ENCODE data around the gene PARS2.

GRCh38 chr1:54711536-54711935 is 52.8 kb downstream of the PARS2 start:
- TF ChIP-seq, protein P1, sequence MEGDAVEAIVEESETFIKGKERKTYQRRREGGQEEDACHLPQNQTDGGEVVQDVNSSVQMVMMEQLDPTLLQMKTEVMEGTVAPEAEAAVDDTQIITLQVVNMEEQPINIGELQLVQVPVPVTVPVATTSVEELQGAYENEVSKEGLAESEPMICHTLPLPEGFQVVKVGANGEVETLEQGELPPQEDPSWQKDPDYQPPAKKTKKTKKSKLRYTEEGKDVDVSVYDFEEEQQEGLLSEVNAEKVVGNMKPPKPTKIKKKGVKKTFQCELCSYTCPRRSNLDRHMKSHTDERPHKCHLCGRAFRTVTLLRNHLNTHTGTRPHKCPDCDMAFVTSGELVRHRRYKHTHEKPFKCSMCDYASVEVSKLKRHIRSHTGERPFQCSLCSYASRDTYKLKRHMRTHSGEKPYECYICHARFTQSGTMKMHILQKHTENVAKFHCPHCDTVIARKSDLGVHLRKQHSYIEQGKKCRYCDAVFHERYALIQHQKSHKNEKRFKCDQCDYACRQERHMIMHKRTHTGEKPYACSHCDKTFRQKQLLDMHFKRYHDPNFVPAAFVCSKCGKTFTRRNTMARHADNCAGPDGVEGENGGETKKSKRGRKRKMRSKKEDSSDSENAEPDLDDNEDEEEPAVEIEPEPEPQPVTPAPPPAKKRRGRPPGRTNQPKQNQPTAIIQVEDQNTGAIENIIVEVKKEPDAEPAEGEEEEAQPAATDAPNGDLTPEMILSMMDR (IDR thresholded peaks at IDR 0.05), result no peak
- no peak for TF ChIP-seq POLR2AphosphoS5 (IDR thresholded peaks at IDR 0.05)
- no peak for TF ChIP-seq POLR2A (IDR thresholded peaks at IDR 0.05)
- no peak for TF ChIP-seq EP300 (IDR thresholded peaks at IDR 0.05)

Data from upper lobe of left lung (tissue), 4 donors.